Stimulated activated effector memory CD8-positive, alpha-beta T cell treated with anti-CD3 and anti-CD28 coated beads, Interleukin-12 subunit alpha, Interleukin-12 subunit beta, amount 100 ng/mL, for 72 hours (primary cell): Measurements from ENCODE around the gene TVP23C.

ENCODE experiments used
- ATAC-seq: fragments of 150-1000 bp; cut with Tn5 transposase; 2 replicates; pipeline ENCODE4 v1.10.0; 2021
- DNase-seq, 2 donors: peaks; one replicate each; pipeline ENCODE4 v3.0.0; 2021 to 2022; ENCODE audit warnings: low spot score in 2 of 2
- H3K27ac Mint-ChIP-seq: one replicate; pipeline ENCODE4 v1.8.0; 2022; ENCODE audit warnings: mild to moderate bottlenecking, mixed read lengths
- H3K36me3 Mint-ChIP-seq: one replicate; pipeline ENCODE4 v1.8.0; 2022; ENCODE audit warnings: mild to moderate bottlenecking, mixed read lengths
- H3K4me1 Mint-ChIP-seq: one replicate; pipeline ENCODE4 v1.8.0; 2022; ENCODE audit warnings: mixed read lengths
- H3K4me3 Mint-ChIP-seq: one replicate; pipeline ENCODE4 v1.8.0; 2022; ENCODE audit warnings: mild to moderate bottlenecking, mixed read lengths
- H3K9me3 Mint-ChIP-seq: one replicate; pipeline ENCODE4 v1.8.0; 2022; ENCODE audit warnings: mixed read lengths

The TVP23C gene

GRCh38 chr17:15492186-15492585 lies 71.1 kb downstream of the TVP23C start:
- no peak for DNase-seq
- H3K4me1 Mint-ChIP-seq: no peaks in the 10 kb centered on the region
- H3K4me3 Mint-ChIP-seq: no peak overlapping the region
- no peak overlapping the region for H3K27ac Mint-ChIP-seq
- H3K9me3 Mint-ChIP-seq: no peaks in the 10 kb centered on the region
- H3K36me3 Mint-ChIP-seq: peaks cover 8% of the 10 kb centered on the region
- no peak for ATAC-seq

- H3K36me3 Mint-ChIP-seq: no peaks in the 10 kb centered on the region
- DNase-seq (no peak), ATAC-seq (peak; percentile 57)
- no peaks in the 10 kb centered on the region for H3K9me3 Mint-ChIP-seq
- H3K4me3 Mint-ChIP-seq: no peak overlapping the region
- no peak overlapping the region for H3K27ac Mint-ChIP-seq
- H3K4me1 Mint-ChIP-seq: peaks cover 4% of the 10 kb centered on the region
These were observed 72.5 kb downstream of the TVP23C start for GRCh38 chr17:15490634-15491261.

- ATAC-seq: no peak
- no peak overlapping the region for H3K4me3 Mint-ChIP-seq
- no peak overlapping the region for H3K27ac Mint-ChIP-seq
These were observed 74.7 kb downstream of the TVP23C start for GRCh38 chr17:15488557-15488956.

GRCh38 chr17:15485045-15485444 lies 78.2 kb downstream of the TVP23C start:
- Mint-ChIP-seq H3K36me3 (no peaks in the 10 kb centered on the region), H3K4me3 (no peak overlapping the region), H3K4me1 (peaks cover 5% of the 10 kb centered on the region), H3K27ac (no peak overlapping the region), H3K9me3 (no peaks in the 10 kb centered on the region)
- ATAC-seq (no peak), DNase-seq (no peak)

More at GRCh38 chr17:15488557-15488956, 74.7 kb downstream of the TVP23C start:
- Mint-ChIP-seq H3K9me3 (no peaks in the 10 kb centered on the region), H3K36me3 (no peaks in the 10 kb centered on the region), H3K4me1 (peaks cover 5% of the 10 kb centered on the region)
- DNase-seq: no peak

GRCh38 chr17:15483431-15483830 lies 79.9 kb downstream of the TVP23C start:
- H3K9me3 Mint-ChIP-seq: no peaks in the 10 kb centered on the region
- H3K36me3 Mint-ChIP-seq: no peaks in the 10 kb centered on the region
- no peak overlapping the region for H3K4me3 Mint-ChIP-seq
- H3K4me1 Mint-ChIP-seq: peaks cover 5% of the 10 kb centered on the region
- no peak overlapping the region for H3K27ac Mint-ChIP-seq
- no peak for ATAC-seq
- no peak for DNase-seq

- Mint-ChIP-seq H3K36me3 (no peaks in the 10 kb centered on the region), H3K27ac (no peak overlapping the region), H3K9me3 (no peaks in the 10 kb centered on the region), H3K4me3 (no peak overlapping the region), H3K4me1 (peaks cover 5% of the 10 kb centered on the region)
- no peak for DNase-seq
- no peak for ATAC-seq
These were observed 80.8 kb downstream of the TVP23C start for GRCh38 chr17:15482476-15482875.

- Mint-ChIP-seq H3K27ac (no peak overlapping the region), H3K9me3 (no peaks in the 10 kb centered on the region)
- no peak for ATAC-seq
These were observed 81.8 kb downstream of the TVP23C start for GRCh38 chr17:15481481-15481880.

GRCh38 chr17:15480204-15480603 lies 83.1 kb downstream of the TVP23C start:
- Mint-ChIP-seq H3K9me3 (no peaks in the 10 kb centered on the region), H3K4me1 (no peaks in the 10 kb centered on the region), H3K4me3 (no peak overlapping the region), H3K36me3 (peaks cover 2% of the 10 kb centered on the region), H3K27ac (no peak overlapping the region)
- ATAC-seq (no peak), DNase-seq (no peak)

More at GRCh38 chr17:15481481-15481880, 81.8 kb downstream of the TVP23C start:
- no peak for DNase-seq
- peaks cover 5% of the 10 kb centered on the region for H3K4me1 Mint-ChIP-seq
- no peak overlapping the region for H3K4me3 Mint-ChIP-seq
- H3K36me3 Mint-ChIP-seq: no peaks in the 10 kb centered on the region

- ATAC-seq (no peak), DNase-seq (no peak)
- Mint-ChIP-seq H3K4me1 (no peaks in the 10 kb centered on the region), H3K27ac (no peak overlapping the region), H3K36me3 (peaks cover 7% of the 10 kb centered on the region), H3K9me3 (no peaks in the 10 kb centered on the region), H3K4me3 (no peak overlapping the region)
These were observed 83.6 kb downstream of the TVP23C start for GRCh38 chr17:15479703-15480102.

- no peak for ATAC-seq
- no peak for DNase-seq
- Mint-ChIP-seq H3K27ac (no peak overlapping the region), H3K4me1 (no peaks in the 10 kb centered on the region), H3K9me3 (no peaks in the 10 kb centered on the region), H3K4me3 (no peak overlapping the region), H3K36me3 (peaks cover 12% of the 10 kb centered on the region)
These were observed 84.4 kb downstream of the TVP23C start for GRCh38 chr17:15478845-15479244.

- Mint-ChIP-seq H3K27ac (no peak overlapping the region), H3K4me3 (no peak overlapping the region), H3K36me3 (peaks cover 12% of the 10 kb centered on the region), H3K4me1 (no peaks in the 10 kb centered on the region), H3K9me3 (no peaks in the 10 kb centered on the region)
- ATAC-seq (no peak), DNase-seq (no peak)
These were observed 87.5 kb downstream of the TVP23C start for GRCh38 chr17:15475631-15476354.

- H3K4me1 Mint-ChIP-seq: peaks cover 5% of the 10 kb centered on the region
- H3K9me3 Mint-ChIP-seq: no peaks in the 10 kb centered on the region
- DNase-seq (no peak), ATAC-seq (no peak)
- H3K27ac Mint-ChIP-seq: no peak overlapping the region
- no peak overlapping the region for H3K4me3 Mint-ChIP-seq
- H3K36me3 Mint-ChIP-seq: peaks cover 12% of the 10 kb centered on the region
These were observed 90.4 kb downstream of the TVP23C start for GRCh38 chr17:15472891-15473290.

GRCh38 chr17:15470536-15470935 lies 92.7 kb downstream of the TVP23C start:
- Mint-ChIP-seq H3K9me3 (no peaks in the 10 kb centered on the region), H3K4me1 (peaks cover 11% of the 10 kb centered on the region), H3K27ac (no peak overlapping the region), H3K36me3 (peaks cover 12% of the 10 kb centered on the region), H3K4me3 (no peak overlapping the region)
- ATAC-seq (no peak), DNase-seq (no peak)

GRCh38 chr17:15469260-15469659 lies 94.0 kb downstream of the TVP23C start:
- no peak overlapping the region for H3K4me3 Mint-ChIP-seq
- DNase-seq (no peak), ATAC-seq (no peak)
- peaks cover 11% of the 10 kb centered on the region for H3K4me1 Mint-ChIP-seq
- H3K9me3 Mint-ChIP-seq: no peaks in the 10 kb centered on the region
- no peak overlapping the region for H3K27ac Mint-ChIP-seq
- H3K36me3 Mint-ChIP-seq: peaks cover under 1% of the 10 kb centered on the region

- H3K36me3 Mint-ChIP-seq: no peaks in the 10 kb centered on the region
- H3K27ac Mint-ChIP-seq: no peak overlapping the region
- no peaks in the 10 kb centered on the region for H3K9me3 Mint-ChIP-seq
- H3K4me3 Mint-ChIP-seq: no peak overlapping the region
- DNase-seq (no peak), ATAC-seq (no peak)
- H3K4me1 Mint-ChIP-seq: peaks cover 11% of the 10 kb centered on the region
These were observed 95.2 kb downstream of the TVP23C start for GRCh38 chr17:15468126-15468525.

- no peaks in the 10 kb centered on the region for H3K9me3 Mint-ChIP-seq
- peaks cover 11% of the 10 kb centered on the region for H3K4me1 Mint-ChIP-seq
- H3K36me3 Mint-ChIP-seq: no peaks in the 10 kb centered on the region
- H3K27ac Mint-ChIP-seq: no peak within 1 kb of the TSS
- H3K4me3 Mint-ChIP-seq: no peak within 1 kb of the TSS
- no peak for DNase-seq
- ATAC-seq: no peak
These were observed 95.7 kb downstream of the TVP23C start, which contains the start of gene CDRT4 for GRCh38 chr17:15467592-15467991. CDRT4 (minus strand) TSS chr17:15467621; CDS start chr17:15440238, 27,383 bp downstream.
